Neural crest cell (in vitro differentiated cells): Measurements from ENCODE around the gene SPX. TPM values are rescaled to one million over a fixed set of nuclear protein-coding genes. Genes with fewer than 3 reads are reported as not detected.

Experiments used
- DNase-seq: peaks from one replicate; pipeline ENCODE4 v3.0.0; 2021; ENCODE audit warnings: low read depth, mixed read lengths, low spot score
- H3K27ac Mint-ChIP-seq: one replicate; pipeline ENCODE4 v1.8.0; 2021; ENCODE audit warnings: mild to moderate bottlenecking, mixed read lengths; ENCODE audit not compliant: unreplicated experiment
- H3K27me3 Mint-ChIP-seq: 2 replicates; pipeline ENCODE4 v1.8.0; 2021; ENCODE audit warnings: low read depth, mild to moderate bottlenecking, mixed read lengths
- H3K36me3 Mint-ChIP-seq: 2 replicates; pipeline ENCODE4 v1.8.0; 2021; ENCODE audit warnings: low read depth, mild to moderate bottlenecking, mixed read lengths
- H3K4me1 Mint-ChIP-seq: 2 replicates; pipeline ENCODE4 v1.8.0; 2021; ENCODE audit warnings: mixed read lengths
- H3K4me3 Mint-ChIP-seq: one replicate; pipeline ENCODE4 v1.8.0; 2021; ENCODE audit warnings: mild to moderate bottlenecking, mixed read lengths
- H3K9me3 Mint-ChIP-seq: 2 replicates; pipeline ENCODE4 v1.8.0; 2021; ENCODE audit warnings: mixed read lengths
- total RNA-seq: library from RNA; stranded (reverse); gene quantifications from 2 replicates; pipeline ENCODE4 v1.2.1, GENCODE V29; 2021
- TF ChIP-seq, protein P1 (sequence below): fragments of 200-600 bp; sonication (generic); conservative IDR thresholded peaks from 2 replicates; pipeline ENCODE4 v1.5.0; 2021; ENCODE audit warnings: antibody characterized with exemption, mild to moderate bottlenecking

Gene SPX
- total RNA-seq, 1 donor from 2014 or later = 0.19 TPM

DNA sequence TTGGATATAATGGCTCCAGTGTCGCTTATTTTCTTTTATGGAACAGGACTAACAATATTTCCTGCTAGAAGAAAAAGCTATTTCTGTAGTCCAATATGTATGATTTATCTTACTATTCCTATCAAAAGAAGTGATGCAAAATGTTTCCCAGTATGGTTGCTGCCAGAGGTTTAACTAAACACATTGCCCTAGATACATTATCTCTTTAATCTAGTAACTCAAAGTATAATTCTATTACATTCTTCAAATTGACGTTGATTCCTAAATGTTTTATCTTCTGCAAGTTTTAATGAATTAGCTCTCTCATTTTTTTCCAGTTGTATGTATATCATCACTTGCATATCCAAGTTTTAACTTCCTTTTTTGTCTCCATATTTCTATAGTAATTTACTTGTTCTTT, 50.3 kb downstream of the SPX start:
- H3K4me3 Mint-ChIP-seq = no peak overlapping the region
- H3K36me3 Mint-ChIP-seq = no peaks in the 10 kb centered on the region

DNA sequence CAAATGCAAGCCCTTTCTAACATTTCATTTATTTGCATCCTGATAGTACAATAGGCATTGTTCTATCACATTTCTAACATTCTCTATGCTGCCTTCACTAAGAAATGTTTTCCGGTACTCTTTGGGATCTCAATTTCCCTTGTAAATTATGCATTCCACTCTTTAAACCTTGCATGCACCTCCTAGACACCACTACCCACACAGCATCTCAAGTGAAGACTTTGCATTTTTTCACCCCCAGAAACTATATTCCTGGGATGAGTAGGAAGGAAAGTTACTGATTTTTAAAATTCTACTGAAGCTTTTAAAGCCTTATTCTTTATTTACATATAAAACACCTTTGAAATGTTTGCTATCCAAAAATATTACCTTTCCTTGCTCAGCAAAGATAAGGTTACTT, 51.4 kb downstream of the SPX start:
- no peak for DNase-seq
- H3K9me3 Mint-ChIP-seq = peaks cover 3% of the 10 kb centered on the region
- H3K27ac Mint-ChIP-seq = no peak overlapping the region
- H3K27me3 Mint-ChIP-seq = no peaks in the 10 kb centered on the region
- TF ChIP-seq, protein P1, sequence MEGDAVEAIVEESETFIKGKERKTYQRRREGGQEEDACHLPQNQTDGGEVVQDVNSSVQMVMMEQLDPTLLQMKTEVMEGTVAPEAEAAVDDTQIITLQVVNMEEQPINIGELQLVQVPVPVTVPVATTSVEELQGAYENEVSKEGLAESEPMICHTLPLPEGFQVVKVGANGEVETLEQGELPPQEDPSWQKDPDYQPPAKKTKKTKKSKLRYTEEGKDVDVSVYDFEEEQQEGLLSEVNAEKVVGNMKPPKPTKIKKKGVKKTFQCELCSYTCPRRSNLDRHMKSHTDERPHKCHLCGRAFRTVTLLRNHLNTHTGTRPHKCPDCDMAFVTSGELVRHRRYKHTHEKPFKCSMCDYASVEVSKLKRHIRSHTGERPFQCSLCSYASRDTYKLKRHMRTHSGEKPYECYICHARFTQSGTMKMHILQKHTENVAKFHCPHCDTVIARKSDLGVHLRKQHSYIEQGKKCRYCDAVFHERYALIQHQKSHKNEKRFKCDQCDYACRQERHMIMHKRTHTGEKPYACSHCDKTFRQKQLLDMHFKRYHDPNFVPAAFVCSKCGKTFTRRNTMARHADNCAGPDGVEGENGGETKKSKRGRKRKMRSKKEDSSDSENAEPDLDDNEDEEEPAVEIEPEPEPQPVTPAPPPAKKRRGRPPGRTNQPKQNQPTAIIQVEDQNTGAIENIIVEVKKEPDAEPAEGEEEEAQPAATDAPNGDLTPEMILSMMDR = no peak
- H3K4me3 Mint-ChIP-seq = no peak overlapping the region
- peaks cover 9% of the 10 kb centered on the region for H3K4me1 Mint-ChIP-seq
- no peaks in the 10 kb centered on the region for H3K36me3 Mint-ChIP-seq

More for the DNA sequence above, 50.3 kb downstream of the SPX start:
- H3K27ac Mint-ChIP-seq = no peak overlapping the region
- no peaks in the 10 kb centered on the region for H3K9me3 Mint-ChIP-seq
- DNase-seq = no peak
- H3K27me3 Mint-ChIP-seq = no peaks in the 10 kb centered on the region
- TF ChIP-seq, protein P1 = no peak
- peaks cover 9% of the 10 kb centered on the region for H3K4me1 Mint-ChIP-seq

DNA sequence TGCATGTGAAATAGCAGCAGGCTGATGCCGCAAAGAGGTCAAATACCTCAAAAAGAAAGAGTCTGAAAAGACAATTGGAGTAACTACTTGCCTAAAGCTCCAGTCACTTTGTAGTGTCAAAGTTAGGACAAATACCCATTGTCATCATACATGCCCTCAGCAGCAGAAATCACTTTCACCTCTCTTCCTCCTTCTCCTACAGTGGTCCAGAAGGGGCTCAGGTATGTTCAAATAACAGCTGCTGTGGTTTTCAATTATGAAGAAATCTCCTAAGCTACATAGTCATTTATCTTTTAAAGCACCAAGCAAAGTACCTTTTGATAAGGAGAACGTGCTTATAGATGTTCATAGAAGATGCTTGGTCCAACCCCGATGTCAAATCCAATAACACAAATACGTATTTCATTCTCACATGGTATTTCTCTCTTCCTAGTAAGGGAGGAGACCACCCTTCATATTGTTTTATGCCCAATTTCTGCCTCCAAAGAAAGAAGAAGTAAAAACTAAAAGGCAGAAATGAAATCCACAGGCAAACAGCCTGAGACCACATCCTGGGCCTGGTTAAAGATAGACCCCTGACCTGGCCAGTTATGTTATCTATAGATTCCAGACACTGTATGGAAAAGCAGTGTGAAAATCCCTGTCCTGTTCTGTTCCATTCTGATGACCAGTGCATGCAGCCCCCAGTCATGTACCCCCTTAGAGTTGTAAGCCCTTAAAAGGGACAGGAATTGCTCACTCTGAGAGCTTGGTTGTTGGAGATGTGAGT, 54.8 kb downstream of the SPX start:
- Mint-ChIP-seq H3K36me3 (no peaks in the 10 kb centered on the region), H3K4me3 (no peak overlapping the region), H3K4me1 (peaks cover 9% of the 10 kb centered on the region), H3K27ac (no peak overlapping the region), H3K9me3 (peaks cover 9% of the 10 kb centered on the region), H3K27me3 (no peaks in the 10 kb centered on the region)
- no peak for DNase-seq
- TF ChIP-seq, protein P1 = no peak

Other genes starting within 250 kb of the SPX start
- gene SLCO1A2, start 191.4 kb upstream of the SPX start, total RNA-seq = 5.4 and 5.6 TPM in 2 replicates
- gene IAPP, start 153.4 kb upstream of the SPX start, total RNA-seq = 0.28 TPM in 1 of 2 replicates, not detected in the other
- 6.2 and 8.8 TPM in 2 replicates for gene PYROXD1, start 88.6 kb upstream of the SPX start, total RNA-seq
- gene RECQL, start 24.7 kb upstream of the SPX start, total RNA-seq = 24.7 and 26.9 TPM in 2 replicates
- 26.3 and 30.8 TPM in 2 replicates for gene GOLT1B, start 24.5 kb upstream of the SPX start, total RNA-seq
- not detected in 2 replicates for gene GYS2, start 78.6 kb downstream of the SPX start, total RNA-seq
- gene LDHB, start 131.5 kb downstream of the SPX start, total RNA-seq = 1,356 and 1,383 TPM in 2 replicates
- gene KCNJ8, start 248.4 kb downstream of the SPX start, total RNA-seq = 4.0 and 4.6 TPM in 2 replicates